Measurements from ENCODE around the gene C1orf35.

C1orf35 gene

GRCh38 chr1:228102791-228103620 lies at the start of gene C1orf35:
TSS of gene C1orf35 (minus strand) at chr1:228103325. CDS start at chr1:228103227, 98 bp downstream.
- TF ChIP-seq CTCF (conservative IDR thresholded peaks at IDR 0.05) (no peak), ZFX (IDR thresholded peaks at IDR 0.05) (peak; percentile 94; the same call in 1 of the 2 replicates)
- H3K27ac ChIP-seq, result peak within 1 kb of the TSS; percentile 91

- no peak overlapping the region for H3K27ac ChIP-seq
Measured at GRCh38 chr1:228152918-228153258, 49.8 kb upstream of the C1orf35 start.

GRCh38 chr1:228152097-228152917 lies 49.2 kb upstream of the C1orf35 start:
- no peak overlapping the region for H3K27ac ChIP-seq
- TF ChIP-seq CTCF (conservative IDR thresholded peaks at IDR 0.05) (no peak), ZFX (IDR thresholded peaks at IDR 0.05) (no peak)

More at GRCh38 chr1:228152918-228153258, 49.8 kb upstream of the C1orf35 start:
- no peak for TF ChIP-seq ZFX (IDR thresholded peaks at IDR 0.05)
- TF ChIP-seq CTCF (conservative IDR thresholded peaks at IDR 0.05), result no peak

GRCh38 chr1:228151180-228151925 lies 48.2 kb upstream of the C1orf35 start:
- H3K27ac ChIP-seq, result no peak overlapping the region
- no peak for TF ChIP-seq CTCF (conservative IDR thresholded peaks at IDR 0.05)
- no peak for TF ChIP-seq ZFX (IDR thresholded peaks at IDR 0.05)

GRCh38 chr1:228150461-228151179 lies 47.5 kb upstream of the C1orf35 start:
- H3K27ac ChIP-seq, result no peak overlapping the region

GRCh38 chr1:228150120-228150460 lies 47.0 kb upstream of the C1orf35 start:
- H3K27ac ChIP-seq, result no peak overlapping the region
- no peak for TF ChIP-seq CTCF (conservative IDR thresholded peaks at IDR 0.05)
- TF ChIP-seq ZFX (IDR thresholded peaks at IDR 0.05), result no peak

More at GRCh38 chr1:228150461-228151179, 47.5 kb upstream of the C1orf35 start:
- TF ChIP-seq ZFX (IDR thresholded peaks at IDR 0.05), result no peak
- TF ChIP-seq CTCF (conservative IDR thresholded peaks at IDR 0.05), result no peak

Measured in C4-2B (cell line).